ENCODE data around the gene CREB5.

- TF ChIP-seq CTCF (conservative IDR thresholded peaks at IDR 0.05; ENCODE audit: low read depth, low read length) = no peak
- TF ChIP-seq EZH2 (IDR thresholded peaks at IDR 0.05; ENCODE audit: low read length, unreplicated experiment) = no peak
These were observed 112.7 kb downstream of the CREB5 start for GRCh38 chr7:28524978-28525377.

Measured in PC-3 (cell line).